T-helper 2 cell treated with Interferon-gamma antibody and Interleukin-4, amounts not matched to agents 5 μg/mL and 100 μg/mL, for 36 hours (primary cell): ENCODE data around the gene KAT6B.

ENCODE experiments used
- DNase-seq: peaks from one replicate; pipeline ENCODE4 v3.0.0; 2021; ENCODE audit warnings: low spot score
- H3K27ac Mint-ChIP-seq: one replicate; pipeline ENCODE4 v1.8.0; 2021; ENCODE audit warnings: mild to moderate bottlenecking, mixed read lengths
- H3K27me3 Mint-ChIP-seq: one replicate; pipeline ENCODE4 v1.8.0; 2021; ENCODE audit warnings: low read depth, mixed read lengths
- H3K36me3 Mint-ChIP-seq: one replicate; pipeline ENCODE4 v1.8.0; 2021; ENCODE audit warnings: low read depth, mixed read lengths
- H3K4me1 Mint-ChIP-seq: one replicate; pipeline ENCODE4 v1.8.0; 2021; ENCODE audit warnings: low read depth, mixed read lengths
- H3K4me3 Mint-ChIP-seq: one replicate; pipeline ENCODE4 v1.8.0; 2022; ENCODE audit warnings: mild to moderate bottlenecking, moderate library complexity, mixed read lengths
- H3K9me3 Mint-ChIP-seq: one replicate; pipeline ENCODE4 v1.8.0; 2021; ENCODE audit warnings: mixed read lengths

Gene KAT6B

GRCh38 chr10:75032119-75032518, 205.7 kb downstream of the KAT6B start:
- no peaks in the 10 kb centered on the region for H3K27me3 Mint-ChIP-seq
- peaks cover 21% of the 10 kb centered on the region for H3K36me3 Mint-ChIP-seq
- no peaks in the 10 kb centered on the region for H3K9me3 Mint-ChIP-seq
- H3K4me1 Mint-ChIP-seq = peaks cover 22% of the 10 kb centered on the region
- H3K4me3 Mint-ChIP-seq = no peak overlapping the region
- H3K27ac Mint-ChIP-seq = no peak overlapping the region
- DNase-seq = no peak

- DNase-seq = no peak
- Mint-ChIP-seq H3K4me1 (peaks cover 22% of the 10 kb centered on the region), H3K27me3 (no peaks in the 10 kb centered on the region), H3K4me3 (no peak overlapping the region), H3K9me3 (no peaks in the 10 kb centered on the region), H3K36me3 (peaks cover 21% of the 10 kb centered on the region), H3K27ac (no peak overlapping the region)
These were observed 206.4 kb downstream of the KAT6B start for GRCh38 chr10:75032813-75033212.

DNA sequence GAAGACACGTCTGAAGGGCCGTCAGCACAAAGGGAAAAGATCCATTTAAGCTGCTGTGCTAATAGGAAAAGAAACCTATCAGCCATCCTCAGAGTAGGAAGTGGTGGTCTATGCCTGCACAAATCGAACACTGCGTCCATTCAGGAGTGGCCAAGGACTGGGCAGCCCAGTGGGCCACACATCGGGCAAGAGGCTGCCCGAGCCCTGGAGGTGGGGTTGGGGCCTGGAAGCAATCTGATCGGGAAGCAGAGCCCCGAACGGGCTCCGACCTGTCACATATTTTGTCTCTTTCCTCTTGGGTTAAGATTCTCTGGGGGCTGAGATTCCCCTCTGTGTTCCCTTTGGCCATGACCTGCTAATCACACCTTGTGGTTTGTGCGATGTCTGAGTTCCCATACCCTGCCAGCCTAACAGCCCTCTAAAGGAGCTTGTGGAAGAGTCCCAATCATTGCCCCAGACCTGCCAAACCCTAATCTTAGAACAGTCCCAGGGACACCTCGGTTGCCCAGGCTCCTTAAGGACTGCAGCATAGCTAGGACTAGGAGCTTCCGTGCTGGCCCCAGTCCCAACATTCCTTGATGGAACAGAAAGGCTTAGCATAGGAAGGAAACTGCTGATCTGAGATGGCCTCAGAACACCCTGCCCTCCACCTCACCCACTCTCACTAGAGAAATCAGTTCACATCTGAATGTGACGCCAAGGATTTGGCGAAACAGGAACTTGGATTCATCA, 207.2 kb downstream of the KAT6B start:
- Mint-ChIP-seq H3K4me3 (no peak overlapping the region), H3K27ac (no peak overlapping the region), H3K4me1 (peaks cover 22% of the 10 kb centered on the region), H3K27me3 (no peaks in the 10 kb centered on the region), H3K36me3 (peaks cover 18% of the 10 kb centered on the region), H3K9me3 (no peaks in the 10 kb centered on the region)
- no peak for DNase-seq

GRCh38 chr10:75034131-75034512, 207.7 kb downstream of the KAT6B start:
- Mint-ChIP-seq H3K9me3 (no peaks in the 10 kb centered on the region), H3K4me1 (peaks cover 22% of the 10 kb centered on the region), H3K27me3 (no peaks in the 10 kb centered on the region), H3K4me3 (no peak overlapping the region), H3K27ac (peak overlapping the region; percentile 1), H3K36me3 (peaks cover 13% of the 10 kb centered on the region)
- peak; percentile 69 for DNase-seq

GRCh38 chr10:75034714-75035258, 208.4 kb downstream of the KAT6B start:
- H3K9me3 Mint-ChIP-seq = no peaks in the 10 kb centered on the region
- H3K27me3 Mint-ChIP-seq = no peaks in the 10 kb centered on the region
- H3K4me1 Mint-ChIP-seq = peaks cover 22% of the 10 kb centered on the region
- DNase-seq = no peak
- H3K27ac Mint-ChIP-seq = no peak overlapping the region
- H3K36me3 Mint-ChIP-seq = peaks cover 7% of the 10 kb centered on the region
- no peak overlapping the region for H3K4me3 Mint-ChIP-seq

DNA sequence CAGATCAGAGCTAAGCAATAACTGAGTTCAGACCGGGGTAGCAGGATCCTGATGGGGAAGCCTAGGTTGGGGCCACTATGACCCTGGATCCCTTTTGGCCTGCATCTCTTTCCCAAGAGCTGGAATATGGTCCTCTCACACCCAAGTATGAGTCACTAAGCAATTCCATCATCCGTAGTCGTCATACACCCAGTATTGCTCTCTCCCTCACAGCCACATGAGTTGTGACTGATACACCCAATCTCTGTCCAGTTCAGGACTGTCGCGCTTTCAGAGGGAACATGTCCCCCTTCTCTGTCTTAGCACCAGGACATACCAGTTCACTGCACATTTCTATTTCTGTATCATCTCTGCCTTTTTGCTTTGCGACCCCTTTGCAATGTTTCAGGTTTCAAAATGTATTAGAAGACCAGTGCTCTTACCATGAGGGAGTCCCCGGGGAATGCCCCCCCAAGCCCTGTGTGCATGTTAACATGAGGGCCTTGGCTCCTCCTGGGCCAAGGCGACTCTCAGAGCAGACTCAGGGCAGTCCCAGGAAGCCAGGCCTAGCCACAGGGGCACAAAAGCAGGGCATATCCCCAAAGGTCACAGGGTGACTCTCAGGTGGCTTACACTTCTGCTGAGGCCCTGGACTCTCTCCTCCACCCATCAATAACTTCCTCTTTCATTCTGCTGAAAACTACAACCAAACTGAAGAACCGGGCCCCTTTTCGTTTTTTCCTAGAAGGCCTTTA, 209.7 kb downstream of the KAT6B start:
- no peak overlapping the region for H3K4me3 Mint-ChIP-seq
- no peak overlapping the region for H3K27ac Mint-ChIP-seq
- peaks cover 22% of the 10 kb centered on the region for H3K4me1 Mint-ChIP-seq
- peak; percentile 32 for DNase-seq
- no peaks in the 10 kb centered on the region for H3K27me3 Mint-ChIP-seq
- no peaks in the 10 kb centered on the region for H3K36me3 Mint-ChIP-seq
- H3K9me3 Mint-ChIP-seq = no peaks in the 10 kb centered on the region

DNA sequence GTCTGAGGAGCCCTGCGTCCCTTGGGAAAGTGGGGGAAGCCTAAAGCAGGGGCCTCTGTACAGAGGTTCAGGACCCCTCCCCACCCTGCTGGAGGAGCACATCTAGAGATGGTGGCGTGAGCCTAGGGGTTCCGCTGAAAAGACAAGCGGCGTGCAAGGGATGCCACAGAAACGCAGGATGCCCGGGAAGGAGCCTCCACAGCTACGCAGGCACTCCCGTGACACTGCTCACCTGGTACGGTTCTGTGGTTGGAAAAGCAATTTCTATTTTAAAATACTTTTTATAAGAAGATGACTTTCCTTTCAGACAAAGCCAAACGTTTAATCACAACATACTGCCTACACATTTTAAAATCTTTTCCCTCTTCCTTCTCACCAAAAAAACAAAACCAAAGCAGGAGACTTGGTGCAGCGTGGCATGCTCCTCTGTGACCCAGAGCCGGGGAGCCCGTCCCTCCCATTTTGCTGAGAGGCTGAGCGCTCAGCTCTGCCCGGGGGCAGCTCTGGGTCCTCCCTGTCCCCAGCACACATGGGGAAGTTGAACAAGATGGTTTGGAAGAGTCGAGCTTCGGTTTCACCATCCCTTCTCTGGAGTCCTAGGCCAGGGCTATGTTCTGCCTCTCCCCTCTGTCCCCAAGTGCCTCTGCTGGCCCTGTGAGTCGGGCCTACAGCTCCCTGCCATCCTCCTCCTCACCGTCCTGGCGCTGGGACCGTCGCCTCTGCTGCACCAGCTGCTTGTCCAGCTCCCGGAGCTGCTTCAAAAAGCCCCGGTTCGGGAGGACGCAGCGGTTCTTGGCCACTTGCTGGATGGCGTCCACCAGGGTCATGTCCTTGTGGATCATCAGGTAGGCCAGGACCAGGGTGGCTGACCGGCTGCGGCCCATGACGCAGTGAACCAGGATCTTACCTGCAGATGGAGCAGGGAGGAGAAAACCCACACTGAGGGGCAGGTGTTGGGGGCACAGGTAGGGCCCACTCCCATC, 211.1 kb downstream of the KAT6B start:
- no peaks in the 10 kb centered on the region for H3K9me3 Mint-ChIP-seq
- no peak for DNase-seq
- H3K4me1 Mint-ChIP-seq = peaks cover 33% of the 10 kb centered on the region
- H3K4me3 Mint-ChIP-seq = no peak overlapping the region
- H3K27ac Mint-ChIP-seq = no peak overlapping the region
- H3K36me3 Mint-ChIP-seq = no peaks in the 10 kb centered on the region
- H3K27me3 Mint-ChIP-seq = no peaks in the 10 kb centered on the region

GRCh38 chr10:75038335-75038734, 211.9 kb downstream of the KAT6B start:
- no peaks in the 10 kb centered on the region for H3K27me3 Mint-ChIP-seq
- H3K9me3 Mint-ChIP-seq = no peaks in the 10 kb centered on the region
- no peak overlapping the region for H3K4me3 Mint-ChIP-seq
- no peaks in the 10 kb centered on the region for H3K36me3 Mint-ChIP-seq
- no peak for DNase-seq
- H3K27ac Mint-ChIP-seq = no peak overlapping the region
- H3K4me1 Mint-ChIP-seq = peaks cover 37% of the 10 kb centered on the region

DNA sequence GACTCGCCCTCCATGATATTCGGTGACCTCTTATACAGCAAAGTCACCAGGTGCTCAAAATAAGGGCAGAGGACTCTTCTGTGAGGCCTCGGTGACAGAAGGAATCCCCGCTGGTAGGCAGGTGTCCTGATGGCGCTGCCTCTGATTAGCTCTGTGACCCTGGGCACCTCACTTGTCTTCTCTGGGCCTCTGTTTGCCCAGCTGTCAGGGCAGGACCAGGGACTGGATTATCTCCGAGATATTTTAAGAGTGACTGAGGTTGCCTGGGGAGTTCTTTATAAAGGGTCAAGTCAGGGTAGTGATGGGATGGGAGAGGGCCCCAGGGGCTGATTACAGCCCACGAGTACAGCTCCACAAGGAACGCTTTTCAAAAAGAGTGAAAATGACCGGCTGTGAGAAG, 214.2 kb downstream of the KAT6B start:
- no peak for DNase-seq
- H3K9me3 Mint-ChIP-seq = no peaks in the 10 kb centered on the region
- H3K27ac Mint-ChIP-seq = no peak overlapping the region
- no peaks in the 10 kb centered on the region for H3K27me3 Mint-ChIP-seq
- no peaks in the 10 kb centered on the region for H3K36me3 Mint-ChIP-seq
- no peak overlapping the region for H3K4me3 Mint-ChIP-seq
- H3K4me1 Mint-ChIP-seq = peaks cover 31% of the 10 kb centered on the region

DNA sequence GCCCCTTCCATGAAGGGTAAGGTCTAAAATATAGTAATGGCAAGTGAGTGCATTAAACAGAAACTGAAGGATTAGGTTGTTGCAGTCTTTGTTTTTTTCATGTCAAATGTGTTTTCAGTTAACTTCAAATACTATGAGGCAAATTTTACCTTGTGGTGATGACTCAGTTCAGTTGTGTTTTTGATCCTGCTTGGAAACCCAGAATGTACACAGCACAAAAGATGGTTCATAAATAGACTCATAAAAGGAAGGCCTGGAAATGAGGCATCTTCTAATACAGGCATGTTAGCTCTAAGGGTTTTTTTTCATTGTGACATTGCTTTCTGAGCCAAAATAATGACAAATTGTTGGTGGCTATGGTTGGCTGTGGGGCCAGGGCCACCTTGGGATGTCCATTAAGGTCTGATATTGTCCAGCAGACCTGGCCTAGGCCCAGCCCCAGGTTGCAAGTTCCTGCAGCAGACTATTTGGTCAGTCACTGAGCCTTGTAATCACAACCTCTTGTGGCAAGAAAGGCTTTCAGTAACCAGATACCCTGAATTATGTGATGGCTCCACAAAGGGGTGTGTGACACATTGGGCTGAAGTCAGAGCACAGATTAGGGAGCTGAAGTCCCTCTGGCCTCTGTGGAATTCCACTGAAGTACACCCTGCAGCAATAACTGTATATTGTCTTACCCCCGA, 216.0 kb downstream of the KAT6B start:
- H3K36me3 Mint-ChIP-seq = no peaks in the 10 kb centered on the region
- H3K4me3 Mint-ChIP-seq = no peak overlapping the region
- no peaks in the 10 kb centered on the region for H3K9me3 Mint-ChIP-seq
- H3K27ac Mint-ChIP-seq = peak overlapping the region; percentile 53
- H3K4me1 Mint-ChIP-seq = peaks cover 28% of the 10 kb centered on the region
- no peaks in the 10 kb centered on the region for H3K27me3 Mint-ChIP-seq
- no peak for DNase-seq

GRCh38 chr10:75043256-75044131, 217.1 kb downstream of the KAT6B start:
- Mint-ChIP-seq H3K4me1 (peaks cover 28% of the 10 kb centered on the region), H3K9me3 (no peaks in the 10 kb centered on the region), H3K4me3 (peak overlapping the region; percentile 75), H3K27ac (peak overlapping the region; percentile 49), H3K36me3 (no peaks in the 10 kb centered on the region), H3K27me3 (no peaks in the 10 kb centered on the region)
- DNase-seq = peak; percentile 49

DNA sequence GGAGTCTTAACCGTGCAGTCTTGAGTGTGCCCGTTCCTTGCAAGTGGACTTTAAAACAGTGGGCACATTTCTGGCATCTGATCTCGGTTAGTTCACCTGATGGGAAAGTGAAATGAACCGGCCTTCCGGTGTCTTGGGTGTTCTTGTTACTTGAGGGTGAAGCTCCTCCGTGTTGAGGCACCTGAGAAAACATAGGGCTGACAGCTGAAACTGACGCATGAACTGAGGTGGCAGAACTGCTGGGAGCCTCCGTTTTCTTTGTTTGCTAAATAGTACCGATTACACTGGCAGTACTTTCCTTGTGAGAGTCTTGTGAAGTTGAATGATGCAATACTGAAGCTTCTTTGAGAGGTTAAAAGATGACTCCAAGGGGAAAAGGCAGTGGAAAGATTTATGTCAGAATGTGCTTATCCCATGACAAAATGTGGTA, 222.3 kb downstream of the KAT6B start:
- H3K4me1 Mint-ChIP-seq = peaks cover 13% of the 10 kb centered on the region
- no peak overlapping the region for H3K27ac Mint-ChIP-seq
- no peaks in the 10 kb centered on the region for H3K27me3 Mint-ChIP-seq
- H3K4me3 Mint-ChIP-seq = no peak overlapping the region
- no peak for DNase-seq
- H3K36me3 Mint-ChIP-seq = no peaks in the 10 kb centered on the region
- H3K9me3 Mint-ChIP-seq = no peaks in the 10 kb centered on the region
